Body of pancreas (tissue), 4 donors: ENCODE measurements around the gene NKTR.

Experiments used
- CTCF ChIP-seq, 7 experiments: fragments of 450-650 bp in 4 of 7; fragments of 200-600 bp in 3 of 7; sonication (generic) in 3 of 7; IDR thresholded peaks; one replicate each; pipeline ENCODE4 v1.5.1; 2016 to 2019; ENCODE audit warnings: antibody characterized with exemption in 7 of 7
- POLR2A ChIP-seq, 3 donors: fragments of 450-650 bp; IDR thresholded peaks; one replicate each; pipeline ENCODE4 v1.6.1; 2016; ENCODE audit warnings: antibody characterized with exemption in 3 of 3, mild to moderate bottlenecking in 2 of 3

- TF ChIP-seq CTCF (IDR thresholded peaks at IDR 0.05) (no peak), POLR2A (IDR thresholded peaks at IDR 0.05) (no peak)
Measured at GRCh38 chr3:42684632-42685362, 84.3 kb downstream of the NKTR start.
